Renal pelvis (tissue), 12 donors: ENCODE measurements around the gene ARSA. TPM values are rescaled to one million over a fixed set of nuclear protein-coding genes. Genes with fewer than 3 reads are reported as not detected.
A peak's percentile ranks its signal among the peaks of the same experiment; 100 is the strongest.

Source experiments
- DNase-seq: peaks from one replicate; pipeline ENCODE4 v3.0.0-alpha.2; 2013
- long read RNA-seq, 16 experiments: transcript quantifications; one replicate each; lab custom pipeline, GENCODE V29; 2026
- polyA plus RNA-seq, 3 donors: library from polyadenylated mRNA; unstranded; fragments of 120-200 nt; gene quantifications; one replicate each; pipeline ENCODE4 v1.2.1, GENCODE V29; 2013; ENCODE audit not compliant: insufficient read length in 3 of 3

Gene ARSA
- polyA plus RNA-seq: 10 to 100 TPM; 15.3 to 23.7 (median 20.4) TPM
- long read RNA-seq, donor 1, partial matches to known transcripts: 0 of 10 reads
- long read RNA-seq, donor 1, other reads (novel, unspliced or antisense): 0 of 10 reads
- long read RNA-seq, donor 2, transcript ARSA-202 (9 exons, 1,895 nt): major isoform, 5 of 9 reads
- long read RNA-seq, donor 2, partial matches to known transcripts: 0 of 9 reads
- long read RNA-seq, donor 2, other reads (novel, unspliced or antisense): 0 of 9 reads
- long read RNA-seq, donor 3, partial matches to known transcripts: 0 of 3 reads
- long read RNA-seq, donor 3, other reads (novel, unspliced or antisense): 0 of 3 reads
- long read RNA-seq, donor 4, partial matches to known transcripts: 0 of 12 reads
- long read RNA-seq, donor 4, other reads (novel, unspliced or antisense): 0 of 12 reads
- long read RNA-seq, donor 5, partial matches to known transcripts: 0 of 2 reads
- long read RNA-seq, donor 5, other reads (novel, unspliced or antisense): 0 of 2 reads
- long read RNA-seq, donor 6, partial matches to known transcripts: 0 of 8 reads
- long read RNA-seq, donor 6, other reads (novel, unspliced or antisense): 0 of 8 reads
- long read RNA-seq, donor 7, partial matches to known transcripts: 0 of 4 reads
- long read RNA-seq, donor 7, other reads (novel, unspliced or antisense): 0 of 4 reads
- long read RNA-seq, donor 8, partial matches to known transcripts: 0 of 2 reads
- long read RNA-seq, donor 8, other reads (novel, unspliced or antisense): 0 of 2 reads
- long read RNA-seq, donor 9, partial matches to known transcripts: 0 of 8 reads
- long read RNA-seq, donor 9, other reads (novel, unspliced or antisense): 0 of 8 reads
- long read RNA-seq, donor 10, partial matches to known transcripts: 0 of 8 reads
- long read RNA-seq, donor 10, other reads (novel, unspliced or antisense): 0 of 8 reads
- long read RNA-seq, donor 11, partial matches to known transcripts: 0 of 5 reads
- long read RNA-seq, donor 11, other reads (novel, unspliced or antisense): 0 of 5 reads
- long read RNA-seq, donor 12, partial matches to known transcripts: 0 of 10 reads
- long read RNA-seq, donor 12, other reads (novel, unspliced or antisense): 0 of 10 reads
- long read RNA-seq, donor 13, partial matches to known transcripts: 0 of 6 reads
- long read RNA-seq, donor 13, other reads (novel, unspliced or antisense): 0 of 6 reads
- long read RNA-seq, donor 14, transcript ARSA-206 (2 exons, 1,431 nt): major isoform, 5 of 16 reads
- long read RNA-seq, donor 14, partial matches to known transcripts: 0 of 16 reads
- long read RNA-seq, donor 14, other reads (novel, unspliced or antisense): 0 of 16 reads
- long read RNA-seq, donor 15, transcript ARSA-208 (1 exons, 573 nt): major isoform, 9 of 16 reads
- long read RNA-seq, donor 15, partial matches to known transcripts: 0 of 16 reads
- long read RNA-seq, donor 15, other reads (novel, unspliced or antisense): 0 of 16 reads
- long read RNA-seq, donor 16, partial matches to known transcripts: 7 of 11 reads
- long read RNA-seq, donor 16, other reads (novel, unspliced or antisense): 0 of 11 reads

- DNase-seq: peak; percentile 64
Observed at GRCh38 chr22:50627642-50628542, at the start of gene ARSA. TSS of gene ARSA (minus strand) at chr22:50628152. CDS start at chr22:50627779, 373 bp downstream.

- DNase-seq: no peak
Observed at GRCh38 chr22:50676661-50677492, 48.9 kb upstream of the ARSA start.

- DNase-seq: no peak
Observed at GRCh38 chr22:50676180-50676636, 48.3 kb upstream of the ARSA start.

- no peak for DNase-seq
Observed at GRCh38 chr22:50675553-50676179, 47.7 kb upstream of the ARSA start.

- DNase-seq: peak; percentile 69
Observed at GRCh38 chr22:50674606-50675552, 46.9 kb upstream of the ARSA start.

GRCh38 chr22:50674130-50674500 is 46.2 kb upstream of the ARSA start:
- no peak for DNase-seq

GRCh38 chr22:50673231-50674129 is 45.5 kb upstream of the ARSA start:
- no peak for DNase-seq

GRCh38 chr22:50672471-50673230 is 44.7 kb upstream of the ARSA start, which contains the start of gene SHANK3:
TSS of gene SHANK3 (plus strand) at chr22:50672823.
- no peak for DNase-seq

GRCh38 chr22:50672041-50672440 is 44.1 kb upstream of the ARSA start:
- no peak for DNase-seq

GRCh38 chr22:50671641-50672040 is 43.7 kb upstream of the ARSA start:
- no peak for DNase-seq

GRCh38 chr22:50670914-50671538 is 43.1 kb upstream of the ARSA start:
- no peak for DNase-seq

GRCh38 chr22:50670513-50670912 is 42.6 kb upstream of the ARSA start:
- DNase-seq: no peak

GRCh38 chr22:50665738-50666137 is 37.8 kb upstream of the ARSA start:
- no peak for DNase-seq

GRCh38 chr22:50665212-50665611 is 37.3 kb upstream of the ARSA start:
- no peak for DNase-seq

GRCh38 chr22:50660306-50660705 is 32.4 kb upstream of the ARSA start:
- no peak for DNase-seq
